ENCODE results near the gene RPL35. TPM values are rescaled to one million over a fixed set of nuclear protein-coding genes. Genes with fewer than 3 reads are reported as not detected.

The RPL35 gene
- total RNA-seq, 2 donors from 2014 or later, result 1,657 to 1,708 TPM

GRCh38 chr9:124869986-124870560 is 8.3 kb upstream of the RPL35 start:
- peaks cover 31% of the 10 kb centered on the region for H3K4me1 Mint-ChIP-seq
- H3K9me3 ChIP-seq (ENCODE audit: control insufficient read depth, low read length, poor library complexity, severe bottlenecking), result no peaks in the 10 kb centered on the region
- H3K27ac Mint-ChIP-seq, result peak overlapping the region; percentile 93
- H3K27me3 Mint-ChIP-seq, result no peaks in the 10 kb centered on the region
- peak in 2 of 3 donors; percentile 43 to 56 for DNase-seq
- peaks cover 4% of the 10 kb centered on the region for H3K36me3 Mint-ChIP-seq (ENCODE audit: low read depth)
- ATAC-seq, result peak; percentile 43
- peak overlapping the region; percentile 93 for H3K4me3 Mint-ChIP-seq

DNA sequence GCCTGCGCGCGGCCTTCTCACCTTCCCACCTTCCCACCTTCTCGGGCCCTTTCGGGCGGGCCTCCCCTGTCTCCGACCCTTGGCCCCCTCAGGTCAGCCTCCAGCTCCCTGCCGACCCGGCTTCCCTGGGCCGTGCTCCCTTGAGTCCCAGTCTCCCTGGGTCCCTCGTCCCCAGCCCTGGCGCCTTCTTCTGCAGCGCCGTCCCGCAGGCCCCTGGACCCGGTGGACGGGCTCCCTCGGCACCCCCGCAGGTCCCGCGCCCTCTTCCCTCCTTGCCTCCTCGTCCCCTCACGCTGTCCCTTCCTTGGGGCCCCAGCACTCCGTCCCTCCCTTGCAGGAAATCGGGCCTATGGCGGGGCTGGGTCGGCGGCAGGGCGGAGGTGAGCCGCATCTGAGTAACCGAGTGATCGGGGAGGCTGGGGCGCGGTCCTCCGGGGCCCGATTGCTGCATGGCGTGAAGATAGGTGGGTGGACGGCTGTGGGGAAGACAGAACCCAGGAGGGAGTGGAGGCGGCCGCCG is 7.8 kb upstream of the RPL35 start:
- Mint-ChIP-seq H3K4me1 (peaks cover 28% of the 10 kb centered on the region), H3K4me3 (peak overlapping the region; percentile 93), H3K36me3 (ENCODE audit: low read depth) (peaks cover 4% of the 10 kb centered on the region), H3K27me3 (no peaks in the 10 kb centered on the region), H3K27ac (peak overlapping the region; percentile 93)
- ATAC-seq (peak; percentile 20), DNase-seq (peak in 2 of 3 donors; percentile 34 to 36)
- no peaks in the 10 kb centered on the region for H3K9me3 ChIP-seq (ENCODE audit: control insufficient read depth, low read length, poor library complexity, severe bottlenecking)

- DNase-seq, result peak; percentile 91 to 92 (median 91)
- H3K27ac Mint-ChIP-seq, result peak overlapping the region; percentile 93
- no peaks in the 10 kb centered on the region for H3K27me3 Mint-ChIP-seq
- H3K4me3 Mint-ChIP-seq, result peak overlapping the region; percentile 93
- ATAC-seq, result peak; percentile 88
- H3K36me3 Mint-ChIP-seq (ENCODE audit: low read depth), result peaks cover 4% of the 10 kb centered on the region
- peaks cover 28% of the 10 kb centered on the region for H3K4me1 Mint-ChIP-seq
- no peaks in the 10 kb centered on the region for H3K9me3 ChIP-seq (ENCODE audit: control insufficient read depth, low read length, poor library complexity, severe bottlenecking)
Measured at GRCh38 chr9:124868511-124869465, 7.0 kb upstream of the RPL35 start.

- Mint-ChIP-seq H3K4me1 (peaks cover 20% of the 10 kb centered on the region), H3K27me3 (no peaks in the 10 kb centered on the region), H3K36me3 (ENCODE audit: low read depth) (peaks cover 4% of the 10 kb centered on the region), H3K4me3 (peak overlapping the region; percentile 50), H3K27ac (peak overlapping the region; percentile 9)
- ATAC-seq (no peak), DNase-seq (no peak)
- no peaks in the 10 kb centered on the region for H3K9me3 ChIP-seq (ENCODE audit: control insufficient read depth, low read length, poor library complexity, severe bottlenecking)
Measured at GRCh38 chr9:124863371-124863871, 1.7 kb upstream of the RPL35 start.

DNA sequence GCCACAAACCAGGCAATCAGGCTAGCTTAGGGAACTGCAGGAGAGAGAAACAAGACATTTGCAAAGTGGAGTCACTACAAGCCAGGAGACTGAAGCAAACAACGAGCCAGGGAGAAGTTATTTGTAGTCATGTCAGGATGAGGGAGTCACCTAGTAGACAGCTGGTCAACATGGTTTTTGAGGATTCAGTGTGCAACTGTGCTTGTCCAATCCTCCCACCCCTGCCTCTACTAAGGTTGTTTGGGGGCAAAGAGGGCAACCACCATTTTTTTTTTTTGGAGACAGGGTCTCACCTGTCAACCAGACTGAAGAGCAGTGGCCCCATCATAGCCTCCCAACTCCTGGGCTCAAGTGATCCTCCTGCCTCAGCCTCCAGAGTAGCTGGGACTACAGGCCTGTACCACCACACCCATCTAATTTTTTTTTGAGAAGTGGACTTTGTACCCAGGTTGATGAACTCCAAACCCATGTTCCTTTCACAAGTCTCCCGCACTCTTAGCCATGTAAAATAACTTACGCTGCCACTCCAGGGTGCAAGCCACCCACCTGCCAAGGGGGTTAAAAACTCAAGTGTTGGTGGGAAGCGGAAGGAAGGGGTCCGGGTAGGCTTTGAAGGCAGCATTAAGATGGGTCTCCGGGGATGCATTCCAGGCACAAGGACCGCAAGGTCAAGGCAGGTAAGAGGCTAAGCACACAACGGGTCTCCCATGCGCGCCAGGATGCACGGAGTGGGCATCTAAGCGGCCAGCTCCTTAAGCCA is 995 bp downstream of the RPL35 start:
- H3K27me3 Mint-ChIP-seq, result no peaks in the 10 kb centered on the region
- peak overlapping the region; percentile 95 for H3K4me3 Mint-ChIP-seq
- ATAC-seq (no peak), DNase-seq (no peak)
- peak overlapping the region; percentile 95 for H3K27ac Mint-ChIP-seq
- peaks cover 19% of the 10 kb centered on the region for H3K4me1 Mint-ChIP-seq
- H3K9me3 ChIP-seq (ENCODE audit: control insufficient read depth, low read length, poor library complexity, severe bottlenecking), result no peaks in the 10 kb centered on the region
- H3K36me3 Mint-ChIP-seq (ENCODE audit: low read depth), result peaks cover 4% of the 10 kb centered on the region

DNA sequence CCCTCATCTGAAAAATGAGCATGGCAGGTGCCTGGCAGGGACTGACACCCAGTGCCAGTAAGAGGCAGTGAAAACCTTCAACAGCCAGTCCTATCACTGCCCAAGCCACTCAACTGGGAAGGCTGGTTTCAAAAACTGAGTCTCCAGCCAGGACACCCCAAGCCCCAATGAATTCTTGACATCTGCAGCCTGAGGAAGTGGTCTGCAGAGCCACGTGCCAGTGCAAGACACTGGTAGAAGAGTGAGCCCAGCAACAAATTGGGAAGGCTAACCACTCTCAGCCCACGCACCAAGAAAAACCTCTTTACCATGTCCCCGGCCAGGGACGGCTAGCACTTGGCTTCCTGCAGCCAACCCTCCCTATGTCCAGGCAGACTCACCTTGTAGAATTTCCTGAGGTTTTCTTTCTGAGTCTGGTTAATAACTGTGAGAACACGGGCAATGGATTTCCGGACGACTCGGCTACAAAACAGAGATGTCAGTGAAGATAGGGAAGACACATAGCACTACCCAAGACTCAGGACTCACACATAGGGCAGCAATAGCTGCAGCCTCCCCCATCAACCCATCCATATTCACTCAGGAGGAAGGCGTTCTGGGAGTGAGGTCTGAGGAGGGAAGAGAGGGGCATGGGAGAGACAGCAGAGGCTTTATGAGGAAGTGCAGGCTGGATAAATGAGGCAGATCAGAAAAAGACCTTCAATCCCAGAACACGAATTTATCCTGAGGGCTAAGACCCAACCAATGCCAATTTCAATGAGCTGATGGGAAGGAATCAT is 1.8 kb downstream of the RPL35 start:
- Mint-ChIP-seq H3K27ac (peak overlapping the region; percentile 95), H3K27me3 (no peaks in the 10 kb centered on the region), H3K4me1 (peaks cover 19% of the 10 kb centered on the region), H3K36me3 (ENCODE audit: low read depth) (peaks cover 4% of the 10 kb centered on the region), H3K4me3 (peak overlapping the region; percentile 86)
- DNase-seq (no peak), ATAC-seq (no peak)
- H3K9me3 ChIP-seq (ENCODE audit: control insufficient read depth, low read length, poor library complexity, severe bottlenecking), result no peaks in the 10 kb centered on the region

GRCh38 chr9:124858330-124859046 is 3.3 kb downstream of the RPL35 start:
- no peaks in the 10 kb centered on the region for H3K9me3 ChIP-seq (ENCODE audit: control insufficient read depth, low read length, poor library complexity, severe bottlenecking)
- peaks cover 22% of the 10 kb centered on the region for H3K4me1 Mint-ChIP-seq
- H3K27ac Mint-ChIP-seq, result no peak overlapping the region
- ATAC-seq (no peak), DNase-seq (no peak)
- H3K27me3 Mint-ChIP-seq, result no peaks in the 10 kb centered on the region
- H3K4me3 Mint-ChIP-seq, result no peak overlapping the region
- peaks cover 4% of the 10 kb centered on the region for H3K36me3 Mint-ChIP-seq (ENCODE audit: low read depth)

GRCh38 chr9:124857533-124858162 is 4.1 kb downstream of the RPL35 start:
- peak overlapping the region; percentile 9 for H3K27ac Mint-ChIP-seq
- H3K9me3 ChIP-seq (ENCODE audit: control insufficient read depth, low read length, poor library complexity, severe bottlenecking), result no peaks in the 10 kb centered on the region
- peaks cover 25% of the 10 kb centered on the region for H3K4me1 Mint-ChIP-seq
- H3K4me3 Mint-ChIP-seq, result no peak overlapping the region
- H3K27me3 Mint-ChIP-seq, result no peaks in the 10 kb centered on the region
- DNase-seq (no peak), ATAC-seq (no peak)
- H3K36me3 Mint-ChIP-seq (ENCODE audit: low read depth), result peaks cover 4% of the 10 kb centered on the region

DNA sequence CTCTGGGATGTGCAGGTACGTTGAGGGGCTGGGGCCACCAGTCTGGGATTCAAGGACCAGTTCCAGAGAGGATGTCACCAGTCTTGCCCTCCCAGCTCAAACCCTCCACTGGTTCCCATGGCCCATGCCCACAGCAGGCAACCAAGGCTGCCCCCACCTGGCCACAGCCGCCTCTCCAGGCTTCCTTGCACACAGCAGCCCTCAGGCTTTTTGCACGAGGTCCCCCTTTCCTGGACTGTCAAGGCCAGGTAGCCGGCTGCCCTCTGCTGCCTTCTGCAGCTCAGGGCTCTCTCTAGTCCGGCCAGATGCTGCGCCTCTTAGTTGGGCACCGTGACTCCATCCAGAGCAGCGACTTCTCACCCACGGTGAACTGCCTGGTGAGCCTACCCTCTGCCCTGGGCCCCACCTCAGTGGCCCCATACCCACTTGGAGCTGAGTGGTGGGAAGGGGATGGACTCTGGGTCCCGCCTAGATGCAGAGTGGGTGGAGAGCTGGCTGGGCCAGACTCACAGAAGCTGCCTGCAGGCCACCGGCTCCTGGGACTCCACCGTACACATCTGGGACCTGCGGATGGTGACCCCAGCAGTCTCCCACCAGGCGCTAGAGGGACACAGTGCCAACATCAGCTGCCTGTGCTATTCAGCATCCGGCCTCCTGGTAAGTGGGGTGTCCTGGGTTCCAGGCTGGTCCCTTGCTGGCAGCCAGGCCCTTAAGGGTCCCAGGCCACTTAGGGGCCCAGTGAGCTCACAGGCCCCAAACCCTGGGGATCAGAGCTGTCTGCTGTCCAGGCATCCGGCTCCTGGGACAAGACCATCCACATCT is 5.6 kb downstream of the RPL35 start:
- DNase-seq, result no peak
- H3K27ac Mint-ChIP-seq, result peak overlapping the region; percentile 93
- H3K4me3 Mint-ChIP-seq, result no peak overlapping the region
- no peaks in the 10 kb centered on the region for H3K9me3 ChIP-seq (ENCODE audit: control insufficient read depth, low read length, poor library complexity, severe bottlenecking)
- peaks cover 4% of the 10 kb centered on the region for H3K36me3 Mint-ChIP-seq (ENCODE audit: low read depth)
- H3K4me1 Mint-ChIP-seq, result peaks cover 24% of the 10 kb centered on the region
- no peak for ATAC-seq
- H3K27me3 Mint-ChIP-seq, result no peaks in the 10 kb centered on the region

GRCh38 chr9:124855566-124855943 is 6.2 kb downstream of the RPL35 start:
- Mint-ChIP-seq H3K27ac (peak overlapping the region; percentile 93), H3K27me3 (no peaks in the 10 kb centered on the region), H3K4me3 (no peak overlapping the region), H3K36me3 (ENCODE audit: low read depth) (peaks cover 4% of the 10 kb centered on the region), H3K4me1 (peaks cover 23% of the 10 kb centered on the region)
- no peaks in the 10 kb centered on the region for H3K9me3 ChIP-seq (ENCODE audit: control insufficient read depth, low read length, poor library complexity, severe bottlenecking)
- ATAC-seq (no peak), DNase-seq (no peak)

- Mint-ChIP-seq H3K27me3 (no peaks in the 10 kb centered on the region), H3K4me3 (no peak overlapping the region), H3K4me1 (peaks cover 16% of the 10 kb centered on the region), H3K27ac (peak overlapping the region; percentile 93), H3K36me3 (ENCODE audit: low read depth) (no peaks in the 10 kb centered on the region)
- no peaks in the 10 kb centered on the region for H3K9me3 ChIP-seq (ENCODE audit: control insufficient read depth, low read length, poor library complexity, severe bottlenecking)
- ATAC-seq (no peak), DNase-seq (no peak)
Measured at GRCh38 chr9:124854822-124855221, 6.9 kb downstream of the RPL35 start.

All from T-helper 17 cell (primary cell).